A673 (cell line): ENCODE measurements around the gene PIGV. TPM values are rescaled to one million over a fixed set of nuclear protein-coding genes. Genes with fewer than 3 reads are reported as not detected.

ENCODE experiments used
- BruUV-seq: library from RNA; stranded (reverse); fragments of 400-500 nt; replicated peaks from 2 replicates; lab custom pipeline; 2021; lab: Mats Ljungman, UMichigan
- CTCF ChIA-PET: fragments of 300-600 bp; sonication (Branson Sonifier 250); formaldehyde crosslinking; loops from one replicate; lab custom pipeline; 2022; ENCODE audit warnings: antibody characterized with exemption; lab: Charles Lee
- POLR2A ChIA-PET: fragments of 300-600 bp; sonication (Branson Sonifier 250); formaldehyde crosslinking; loops from one replicate; lab custom pipeline; 2022; ENCODE audit warnings: antibody characterized with exemption; ENCODE audit not compliant: low non-redundant PET; lab: Charles Lee
- DNase-seq: peaks from one replicate; pipeline ENCODE4 v3.0.0-alpha.2; 2015; ENCODE audit warnings: low spot score
- H3K27ac ChIP-seq: fragments of 200-600 bp; sonication (generic); 2 replicates; pipeline ENCODE4 v1.5.1; 2016; ENCODE audit warnings: mixed run types, low read depth, mild to moderate bottlenecking, mixed read lengths, antibody characterized with exemption, low read length; ENCODE audit not compliant: poor library complexity, severe bottlenecking
- H3K27me3 ChIP-seq: fragments of 200-600 bp; sonication (generic); replicated peaks from 2 replicates; pipeline ENCODE4 v1.6.1; 2017; ENCODE audit warnings: mixed run types, low read depth, mild to moderate bottlenecking, mixed read lengths, antibody characterized with exemption, low read length; ENCODE audit not compliant: insufficient read depth, poor library complexity
- H3K36me3 ChIP-seq: fragments of 200-600 bp; sonication (generic); 2 replicates; pipeline ENCODE4 v1.6.1; 2016; ENCODE audit warnings: mixed run types, mild to moderate bottlenecking, mixed read lengths, antibody characterized with exemption, low read length; ENCODE audit not compliant: insufficient read depth, poor library complexity, severe bottlenecking
- H3K4me1 ChIP-seq: fragments of 200-600 bp; sonication (generic); 2 replicates; pipeline ENCODE4 v1.6.1; 2017; ENCODE audit warnings: mixed run types, mild to moderate bottlenecking, mixed read lengths, antibody characterized with exemption, low read length; ENCODE audit not compliant: insufficient read depth, poor library complexity, severe bottlenecking
- H3K4me3 ChIP-seq: fragments of 200-600 bp; sonication (generic); 2 replicates; pipeline ENCODE4 v1.5.1; 2016; ENCODE audit warnings: low read depth, mixed run types, mild to moderate bottlenecking, mixed read lengths, low read length; ENCODE audit not compliant: poor library complexity, severe bottlenecking
- H3K9me3 ChIP-seq: fragments of 200-600 bp; sonication (generic); 2 replicates; pipeline ENCODE4 v1.6.1; 2016; ENCODE audit warnings: mixed run types, low read depth, mild to moderate bottlenecking, mixed read lengths, antibody characterized with exemption, low read length; ENCODE audit not compliant: poor library complexity, severe bottlenecking
- EZH2 ChIP-seq: fragments of 200-600 bp; sonication (generic); IDR thresholded peaks from 2 replicates; pipeline ENCODE4 v1.6.1; 2017; ENCODE audit warnings: borderline replicate concordance, low read depth, mild to moderate bottlenecking, mixed read lengths, antibody characterized with exemption, low read length; ENCODE audit not compliant: poor library complexity, severe bottlenecking
- intact Hi-C: fragments of 100-400 bp; cut with micrococcal nuclease; formaldehyde crosslinking; loops from one replicate; pipeline ENCODE4 v1.10.0; 2022; ENCODE audit not compliant: unreplicated experiment
- total RNA-seq: library from RNA; stranded (reverse); gene quantifications from 2 replicates; pipeline ENCODE4 v1.2.3, GENCODE V29; 2021
- TF ChIP-seq, protein P1 (sequence below): fragments of 300-800, 200-600 bp; sonication (generic); conservative IDR thresholded peaks from 2 replicates; pipeline ENCODE4 v1.5.1; 2017; ENCODE audit warnings: low read depth, mild to moderate bottlenecking, antibody characterized with exemption, low read length, moderate library complexity, mixed read lengths

Gene PIGV
- total RNA-seq, 1 experiment from 2014 or later: 4.9 TPM

DNA sequence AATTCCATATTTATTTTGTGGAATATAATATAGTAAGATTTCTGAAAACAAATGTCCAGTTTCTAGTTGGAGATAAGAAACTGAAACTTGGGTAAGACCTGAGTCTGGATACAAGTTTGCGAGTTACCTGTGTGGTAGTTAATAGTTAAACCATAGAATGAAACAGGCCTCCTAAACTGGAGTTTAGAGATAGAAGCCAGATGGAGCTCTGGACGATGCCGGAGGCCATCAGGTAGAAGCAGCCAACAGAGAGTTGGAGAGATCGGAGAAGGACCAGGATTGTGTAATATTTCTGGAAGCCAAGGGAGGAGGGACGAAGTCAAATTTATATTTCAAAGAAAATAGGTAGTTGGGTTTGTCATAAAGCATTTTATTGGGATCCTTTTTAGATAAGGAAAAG is 46.8 kb upstream of the PIGV start:
- CTCF ChIA-PET: no interaction called here
- TSS peak; percentile 4 for BruUV-seq

DNA sequence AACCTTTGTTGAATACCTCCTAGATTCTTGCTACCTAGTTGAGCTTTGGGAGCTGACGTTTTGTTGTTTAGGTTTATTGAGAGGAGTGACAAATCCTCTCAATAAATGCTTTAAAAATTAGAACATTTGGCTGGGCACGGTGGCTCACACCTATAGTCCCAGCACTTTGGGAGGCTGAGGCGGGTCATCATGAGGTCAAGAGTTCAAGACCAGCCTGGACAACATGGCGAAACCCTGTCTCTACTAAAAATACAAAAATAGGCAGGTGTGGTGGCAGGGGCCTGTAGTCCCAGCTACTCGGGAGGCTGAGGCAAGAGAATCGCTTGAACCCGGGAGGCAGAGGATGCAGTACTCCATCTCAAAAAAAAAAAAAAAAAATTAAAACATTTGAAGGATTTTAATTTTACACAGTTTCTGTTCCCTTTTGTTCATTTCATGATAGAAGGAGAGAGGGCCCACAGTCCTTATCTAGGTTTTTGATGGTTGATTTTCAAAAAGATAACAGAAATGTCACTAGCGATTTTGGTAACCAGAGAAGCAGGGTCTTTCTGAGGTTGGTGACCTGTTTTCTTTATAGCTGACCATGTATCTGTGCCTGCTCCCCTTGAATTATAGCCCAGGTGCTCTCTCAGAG is 44.2 kb upstream of the PIGV start:
- DNase-seq: no peak
- Histone ChIP-seq H3K4me1 (peaks cover 7% of the 10 kb centered on the region), H3K4me3 (no peak overlapping the region), H3K9me3 (no peaks in the 10 kb centered on the region), H3K27me3 (no peaks in the 10 kb centered on the region), H3K36me3 (peaks cover 83% of the 10 kb centered on the region), H3K27ac (peak overlapping the region; percentile 7)
- BruUV-seq: no TSS peak
- ChIA-PET POLR2A (no interaction called here), CTCF (interaction anchor here (0.8 kb wide), 1 partner anchor 51 kb away, joined by 3 read pairs; no protein-coding TSS in a partner anchor)
- intact Hi-C loops: no loop called here
- TF ChIP-seq, protein P1, sequence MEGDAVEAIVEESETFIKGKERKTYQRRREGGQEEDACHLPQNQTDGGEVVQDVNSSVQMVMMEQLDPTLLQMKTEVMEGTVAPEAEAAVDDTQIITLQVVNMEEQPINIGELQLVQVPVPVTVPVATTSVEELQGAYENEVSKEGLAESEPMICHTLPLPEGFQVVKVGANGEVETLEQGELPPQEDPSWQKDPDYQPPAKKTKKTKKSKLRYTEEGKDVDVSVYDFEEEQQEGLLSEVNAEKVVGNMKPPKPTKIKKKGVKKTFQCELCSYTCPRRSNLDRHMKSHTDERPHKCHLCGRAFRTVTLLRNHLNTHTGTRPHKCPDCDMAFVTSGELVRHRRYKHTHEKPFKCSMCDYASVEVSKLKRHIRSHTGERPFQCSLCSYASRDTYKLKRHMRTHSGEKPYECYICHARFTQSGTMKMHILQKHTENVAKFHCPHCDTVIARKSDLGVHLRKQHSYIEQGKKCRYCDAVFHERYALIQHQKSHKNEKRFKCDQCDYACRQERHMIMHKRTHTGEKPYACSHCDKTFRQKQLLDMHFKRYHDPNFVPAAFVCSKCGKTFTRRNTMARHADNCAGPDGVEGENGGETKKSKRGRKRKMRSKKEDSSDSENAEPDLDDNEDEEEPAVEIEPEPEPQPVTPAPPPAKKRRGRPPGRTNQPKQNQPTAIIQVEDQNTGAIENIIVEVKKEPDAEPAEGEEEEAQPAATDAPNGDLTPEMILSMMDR: no peak
- no peak for TF ChIP-seq EZH2

More for the DNA sequence above, 46.8 kb upstream of the PIGV start:
- Histone ChIP-seq H3K27me3 (no peaks in the 10 kb centered on the region), H3K27ac (no peak overlapping the region), H3K4me3 (no peak overlapping the region), H3K9me3 (no peaks in the 10 kb centered on the region), H3K36me3 (peaks cover 76% of the 10 kb centered on the region), H3K4me1 (peaks cover 7% of the 10 kb centered on the region)
- TF ChIP-seq EZH2: no peak
- TF ChIP-seq, protein P1: no peak
- DNase-seq: no peak
- intact Hi-C loops: no loop called here
- POLR2A ChIA-PET: no interaction called here

DNA sequence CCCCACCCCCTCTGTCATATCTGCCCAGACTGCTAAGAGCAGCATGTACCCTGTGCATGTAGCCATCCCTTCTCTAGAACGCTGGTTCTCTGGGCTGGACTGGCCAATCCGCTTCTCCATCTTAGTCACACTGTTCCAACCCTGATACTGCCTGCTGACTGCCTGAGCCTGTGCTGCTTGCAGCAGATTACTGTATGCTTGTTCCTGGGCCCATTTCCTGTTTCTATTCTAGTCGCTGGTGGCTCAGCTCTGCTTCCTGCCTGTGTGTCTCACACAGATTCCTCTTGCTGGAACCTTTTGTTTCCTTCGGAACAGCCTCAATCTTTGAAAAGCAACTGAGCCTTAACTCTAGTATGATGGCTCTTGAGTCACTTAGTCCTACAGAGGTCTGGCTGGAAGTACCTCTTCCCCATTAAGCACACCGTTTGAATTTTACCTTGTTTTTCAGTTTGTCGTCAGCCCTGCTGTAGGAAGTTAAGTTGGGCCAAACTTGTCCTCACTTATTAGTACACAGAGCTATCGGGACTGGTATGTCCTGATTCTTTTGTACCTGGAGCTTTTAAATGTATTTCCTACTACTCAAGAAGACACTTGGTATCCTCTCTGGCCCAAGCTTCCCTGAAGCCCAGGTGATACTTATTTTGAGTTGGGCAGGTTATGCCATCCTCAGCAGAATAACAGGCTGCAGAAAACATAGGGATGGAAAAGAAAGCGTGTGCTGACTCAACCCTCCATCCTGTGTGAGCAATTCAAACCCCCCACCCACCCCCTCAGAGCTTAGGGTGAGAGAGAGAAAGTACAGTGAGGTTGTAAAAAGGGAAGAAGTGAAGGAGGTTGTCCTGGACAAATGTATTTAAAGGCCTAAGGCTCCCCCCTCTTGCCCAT is 43.4 kb upstream of the PIGV start:
- intact Hi-C loops: no loop called here
- Histone ChIP-seq H3K4me1 (peaks cover 7% of the 10 kb centered on the region), H3K4me3 (no peak overlapping the region), H3K36me3 (peaks cover 86% of the 10 kb centered on the region), H3K27me3 (no peaks in the 10 kb centered on the region), H3K9me3 (no peaks in the 10 kb centered on the region), H3K27ac (peak overlapping the region; percentile 7)
- TF ChIP-seq, protein P1: no peak
- BruUV-seq: no TSS peak
- peak; percentile 77 for DNase-seq
- ChIA-PET POLR2A (no interaction called here), CTCF (no interaction called here)
